Activated CD8-positive, alpha-beta memory T cell treated with anti-CD3 and anti-CD28 coated beads for 48 hours (primary cell): ENCODE results near the gene PCDH8.

Source experiments
- DNase-seq, 3 experiments: peaks; one replicate each; pipeline ENCODE4 v3.0.0-alpha.2; 2020; ENCODE audit warnings: low read depth in 2 of 3, low spot score in 2 of 3

PCDH8 gene

GRCh38 chr13:52851137-52851962, 2.9 kb upstream of the PCDH8 start:
- no peak for DNase-seq

GRCh38 chr13:52850396-52851136, 2.1 kb upstream of the PCDH8 start:
- DNase-seq: no peak

- DNase-seq: no peak
These were observed 1.6 kb upstream of the PCDH8 start for GRCh38 chr13:52850072-52850395.

- DNase-seq: no peak
These were observed 1.0 kb upstream of the PCDH8 start for GRCh38 chr13:52849291-52850071.

GRCh38 chr13:52847682-52848432, 583 bp downstream of the PCDH8 start:
- no peak for DNase-seq

GRCh38 chr13:52847322-52847681, 1.1 kb downstream of the PCDH8 start:
- DNase-seq: no peak

- no peak for DNase-seq
These were observed 1.7 kb downstream of the PCDH8 start for GRCh38 chr13:52846567-52847321.

- DNase-seq: no peak
These were observed 2.5 kb downstream of the PCDH8 start for GRCh38 chr13:52845766-52846566.

- no peak for DNase-seq
These were observed 3.1 kb downstream of the PCDH8 start for GRCh38 chr13:52845334-52845761.

GRCh38 chr13:52844836-52845235, 3.6 kb downstream of the PCDH8 start:
- DNase-seq: no peak

- no peak for DNase-seq
These were observed 6.0 kb downstream of the PCDH8 start for GRCh38 chr13:52842441-52842840.

GRCh38 chr13:52840066-52840465, 8.4 kb downstream of the PCDH8 start:
- no peak for DNase-seq

- no peak for DNase-seq
These were observed 9.9 kb downstream of the PCDH8 start for GRCh38 chr13:52838433-52839107.

- no peak for DNase-seq
These were observed 10.6 kb downstream of the PCDH8 start for GRCh38 chr13:52837850-52838249.

GRCh38 chr13:52835071-52835839, 13.2 kb downstream of the PCDH8 start:
- no peak for DNase-seq

- no peak for DNase-seq
These were observed 15.1 kb downstream of the PCDH8 start for GRCh38 chr13:52833296-52833875.

- DNase-seq: no peak
These were observed 16.1 kb downstream of the PCDH8 start for GRCh38 chr13:52832313-52832712.

GRCh38 chr13:52830946-52831345, 17.5 kb downstream of the PCDH8 start:
- DNase-seq: no peak
